Calu3 (cell line): ENCODE measurements around the gene CST5. TPM values are rescaled to one million over a fixed set of nuclear protein-coding genes. Genes with fewer than 3 reads are reported as not detected.
"Not testable (repeated sequence)": the region's sequence is repeated elsewhere in the genome, so short reads cannot be mapped to it uniquely, and the experiment has no call there.

Experiments used
- BruUV-seq: library from RNA; stranded (reverse); fragments of 400-500 nt; replicated peaks from 2 replicates; lab custom pipeline; 2021; lab: Mats Ljungman, UMichigan
- CTCF ChIA-PET: fragments of 300-600 bp; sonication (Branson Sonifier 250); formaldehyde crosslinking; loops from one replicate; lab custom pipeline; 2022; ENCODE audit warnings: antibody characterized with exemption; lab: Charles Lee
- DNase-seq: peaks from one replicate; pipeline ENCODE4 v3.0.0; 2022
- H3K27ac Mint-ChIP-seq: one replicate; pipeline ENCODE4 v1.8.0; 2022; ENCODE audit warnings: mixed read lengths; ENCODE audit not compliant: unreplicated experiment
- H3K27me3 Mint-ChIP-seq: one replicate; pipeline ENCODE4 v1.8.0; 2022; ENCODE audit warnings: mixed read lengths; ENCODE audit not compliant: unreplicated experiment
- H3K36me3 Mint-ChIP-seq: one replicate; pipeline ENCODE4 v1.8.0; 2022; ENCODE audit warnings: mild to moderate bottlenecking, moderate library complexity, mixed read lengths; ENCODE audit not compliant: insufficient read depth, unreplicated experiment
- H3K4me1 Mint-ChIP-seq: one replicate; pipeline ENCODE4 v1.8.0; 2022; ENCODE audit warnings: mild to moderate bottlenecking, low read depth, mixed read lengths; ENCODE audit not compliant: unreplicated experiment
- H3K4me3 Mint-ChIP-seq: one replicate; pipeline ENCODE4 v1.8.0; 2022; ENCODE audit warnings: mild to moderate bottlenecking, low read depth, moderate library complexity, mixed read lengths; ENCODE audit not compliant: unreplicated experiment
- H3K9me3 Mint-ChIP-seq: one replicate; pipeline ENCODE4 v1.8.0; 2022; ENCODE audit warnings: low read depth, mixed read lengths; ENCODE audit not compliant: unreplicated experiment
- CTCF ChIP-seq: fragments of 200-600 bp; IDR thresholded peaks from one replicate; pipeline ENCODE4 v1.8.0; 2022; ENCODE audit warnings: antibody characterized with exemption; ENCODE audit not compliant: unreplicated experiment
- intact Hi-C: fragments of 100-400 bp; cut with micrococcal nuclease; formaldehyde crosslinking; loops from one replicate; pipeline ENCODE4 v1.10.0; 2022; ENCODE audit not compliant: unreplicated experiment
- total RNA-seq: library from RNA; stranded (reverse); gene quantifications from 2 replicates; pipeline ENCODE4 v1.2.3, GENCODE V29; 2022

CST5 gene
- total RNA-seq, 1 experiment from 2014 or later: not detected

- no peak overlapping the region for H3K27ac Mint-ChIP-seq
- H3K4me3 Mint-ChIP-seq: no peak overlapping the region
- TF ChIP-seq CTCF: no peak
- no peak for DNase-seq
- BruUV-seq: no TSS peak
- intact Hi-C loops: no loop called here
- H3K9me3 Mint-ChIP-seq: no peaks in the 10 kb centered on the region
- H3K36me3 Mint-ChIP-seq: no peaks in the 10 kb centered on the region
- peaks cover 25% of the 10 kb centered on the region for H3K27me3 Mint-ChIP-seq
- CTCF ChIA-PET: no interaction called here
- H3K4me1 Mint-ChIP-seq: no peaks in the 10 kb centered on the region
These were observed 10.0 kb downstream of the CST5 start for GRCh38 chr20:23869520-23869919.

- Mint-ChIP-seq H3K9me3 (no peaks in the 10 kb centered on the region), H3K4me3 (no peak overlapping the region), H3K27ac (no peak overlapping the region), H3K27me3 (peaks cover 25% of the 10 kb centered on the region), H3K4me1 (no peaks in the 10 kb centered on the region), H3K36me3 (no peaks in the 10 kb centered on the region)
- DNase-seq: no peak
- intact Hi-C loops: no loop called here
- BruUV-seq: no TSS peak
- CTCF ChIA-PET: no interaction called here
- no peak for TF ChIP-seq CTCF
These were observed 11.2 kb downstream of the CST5 start for GRCh38 chr20:23868321-23868720.

- H3K36me3 Mint-ChIP-seq: no peaks in the 10 kb centered on the region
- no TSS peak for BruUV-seq
- no peak for TF ChIP-seq CTCF
- DNase-seq: no peak
- no peaks in the 10 kb centered on the region for H3K4me1 Mint-ChIP-seq
- intact Hi-C loops: no loop called here
- H3K4me3 Mint-ChIP-seq: no peak overlapping the region
- no peaks in the 10 kb centered on the region for H3K9me3 Mint-ChIP-seq
- CTCF ChIA-PET: no interaction called here
- no peak overlapping the region for H3K27ac Mint-ChIP-seq
- H3K27me3 Mint-ChIP-seq: peaks cover 25% of the 10 kb centered on the region
These were observed 12.3 kb downstream of the CST5 start for GRCh38 chr20:23867152-23867776.

- CTCF ChIA-PET, H3K27ac Mint-ChIP-seq, BruUV-seq, H3K4me1 Mint-ChIP-seq, H3K36me3 Mint-ChIP-seq, H3K9me3 Mint-ChIP-seq, intact Hi-C loops, DNase-seq, H3K4me3 Mint-ChIP-seq: not testable (repeated sequence)
- H3K27me3 Mint-ChIP-seq: peaks cover 11% of the 10 kb centered on the region
These were observed 18.8 kb downstream of the CST5 start for GRCh38 chr20:23860771-23861170.

- intact Hi-C loops: no loop called here
- DNase-seq: no peak
- H3K27ac Mint-ChIP-seq: no peak overlapping the region
- BruUV-seq: no TSS peak
- no peak for TF ChIP-seq CTCF
- H3K9me3 Mint-ChIP-seq: no peaks in the 10 kb centered on the region
- H3K27me3 Mint-ChIP-seq: peaks cover 14% of the 10 kb centered on the region
- no peaks in the 10 kb centered on the region for H3K4me1 Mint-ChIP-seq
- H3K4me3 Mint-ChIP-seq: no peak overlapping the region
- CTCF ChIA-PET: no interaction called here
- no peaks in the 10 kb centered on the region for H3K36me3 Mint-ChIP-seq
These were observed 21.5 kb downstream of the CST5 start for GRCh38 chr20:23857962-23858595.
